Coronary artery (tissue), 2 donors: ENCODE data around the gene ITPK1.
A peak's percentile ranks its signal among the peaks of the same experiment; 100 is the strongest.
"Not testable (repeated sequence)": the region's sequence is repeated elsewhere in the genome, so short reads cannot be mapped to it uniquely, and the experiment has no call there.

Experiments
- DNase-seq: peaks from one replicate; pipeline ENCODE4 v3.0.0-alpha.2; 2017; ENCODE audit warnings: low spot score
- H3K27ac ChIP-seq, 2 donors: fragments of 200-600 bp; sonication (generic); one replicate each; pipeline ENCODE4 v1.5.1; 2016 to 2019
- H3K4me3 ChIP-seq: fragments of 200-600 bp; sonication (generic); 2 replicates; pipeline ENCODE4 v1.5.1; 2016; ENCODE audit warnings: mild to moderate bottlenecking, moderate library complexity
- CTCF ChIP-seq: fragments of 200-600 bp; sonication (generic); IDR thresholded peaks from one replicate; pipeline ENCODE4 v1.5.1; 2019; ENCODE audit warnings: antibody characterized with exemption

ITPK1 gene

GRCh38 chr14:93115821-93116675, at the start of gene ITPK1:
Gene ITPK1, minus strand, starts transcription at chr14:93115925. Its CDS starts 762 bp downstream, at chr14:93115163.
- no peak for TF ChIP-seq CTCF
- DNase-seq, result no peak
- Histone ChIP-seq H3K4me3 (peak within 1 kb of the TSS; percentile 91), H3K27ac (peak within 1 kb of the TSS; percentile 92 to 100)

GRCh38 chr14:93163564-93163963, 47.8 kb upstream of the ITPK1 start:
- H3K27ac ChIP-seq, result no peak overlapping the region
- no peak for TF ChIP-seq CTCF
- DNase-seq, result no peak
- H3K4me3 ChIP-seq, result no peak overlapping the region

GRCh38 chr14:93161411-93161940, 45.8 kb upstream of the ITPK1 start:
- TF ChIP-seq CTCF, result no peak
- Histone ChIP-seq H3K4me3 (no peak overlapping the region), H3K27ac (no peak overlapping the region)
- DNase-seq, result no peak

GRCh38 chr14:93160353-93160801, 44.7 kb upstream of the ITPK1 start:
- DNase-seq, result no peak
- Histone ChIP-seq H3K27ac (no peak overlapping the region), H3K4me3 (no peak overlapping the region)
- no peak for TF ChIP-seq CTCF

GRCh38 chr14:93159625-93160352, 44.1 kb upstream of the ITPK1 start:
- not testable (repeated sequence) for H3K4me3 ChIP-seq, H3K27ac ChIP-seq, DNase-seq

GRCh38 chr14:93158349-93158748, 42.6 kb upstream of the ITPK1 start:
- DNase-seq, H3K27ac ChIP-seq: not testable (repeated sequence)

GRCh38 chr14:93156693-93157369, 41.1 kb upstream of the ITPK1 start:
- DNase-seq, result no peak
- Histone ChIP-seq H3K27ac (no peak overlapping the region), H3K4me3 (no peak overlapping the region)
- TF ChIP-seq CTCF, result no peak

More at GRCh38 chr14:93158349-93158748, 42.6 kb upstream of the ITPK1 start:
- not testable (repeated sequence) for H3K4me3 ChIP-seq
